ENCODE results near the gene EEA1.

DNA sequence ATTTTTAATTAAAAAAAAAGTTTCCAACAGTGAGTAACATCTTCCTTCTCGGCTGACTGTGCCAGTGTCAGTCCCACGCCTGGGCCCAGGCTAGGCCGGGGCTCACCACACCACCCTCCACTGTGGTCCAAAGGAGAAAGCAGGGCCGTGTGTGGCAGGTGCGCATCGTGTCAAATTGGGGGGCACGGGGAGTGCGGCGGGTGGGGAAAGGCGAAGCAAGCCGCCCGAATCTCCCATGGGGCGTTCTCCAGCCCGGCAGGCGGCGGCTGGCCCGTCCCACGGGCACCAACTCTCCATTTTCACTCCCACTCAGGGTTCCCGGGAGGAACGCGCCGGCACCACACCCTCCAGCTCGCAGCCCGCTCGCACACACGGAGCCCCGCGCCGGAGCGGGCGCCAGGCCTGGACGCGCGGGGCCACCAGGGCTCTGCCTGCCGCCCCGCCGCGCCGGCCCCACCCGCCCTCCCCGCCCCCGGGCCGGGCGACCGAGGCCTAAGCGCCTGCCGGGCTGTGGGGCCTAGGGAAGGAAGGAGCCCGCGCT lies 604 bp downstream of the EEA1 start:
- TF ChIP-seq EZH2 (IDR thresholded peaks at IDR 0.05) (no peak), POLR2AphosphoS5 (IDR thresholded peaks at IDR 0.05; ENCODE audit: borderline replicate concordance, low read depth, low read length) (no peak)

All from SK-N-MC (cell line).